ENCODE measurements around the gene SIM1. TPM values are rescaled to one million over a fixed set of nuclear protein-coding genes. Genes with fewer than 3 reads are reported as not detected.

Gene SIM1
- total and polyA plus RNA-seq, 2 of the 8 experiments (the other 6 are each of a cell fraction or from before 2014, with no cell fraction given): 0.02 to 0.39 TPM

DNA sequence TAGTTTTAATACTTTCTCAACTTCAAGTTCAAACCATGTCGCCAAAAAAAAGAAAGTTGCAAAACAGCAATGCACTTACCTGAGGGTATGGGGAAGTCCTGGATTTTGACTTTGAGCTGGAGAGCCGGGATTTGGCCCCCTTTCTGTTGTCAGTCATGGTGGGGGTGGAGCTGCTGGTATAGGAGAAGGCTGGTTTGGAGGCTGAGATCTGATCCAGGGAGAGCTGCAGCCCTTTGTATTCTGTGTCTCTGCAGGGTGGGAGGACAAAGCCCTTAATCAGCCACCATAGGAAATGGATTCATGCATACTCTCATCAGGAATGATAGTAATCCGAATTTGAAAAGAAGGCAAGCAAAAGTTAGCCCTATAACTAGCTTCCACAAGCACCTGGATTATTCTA is 44.0 kb downstream of the SIM1 start:
- Histone ChIP-seq H2AFZ (ENCODE audit: low read length) (no peak overlapping the region), H2BK120ac (replicated peaks; ENCODE audit: low read depth, low read length) (no peak overlapping the region), H4K5ac (ENCODE audit: insufficient read length, low read depth, low read length) (no peak overlapping the region), H3K23me2 (ENCODE audit: low read depth, low read length) (no peaks in the 10 kb centered on the region), H3K14ac (ENCODE audit: insufficient read length) (no peak overlapping the region), H4K8ac (ENCODE audit: extremely low read depth, insufficient read depth, low read length) (no peak overlapping the region), H3K4me3 (ENCODE audit: extremely low read depth in 1 of 4, insufficient read depth in 2 of 4, low read depth in 3 of 4, low read length in 4 of 4) (no peak overlapping the region; a peak in 1 of 8 replicates), H2AK5ac (ENCODE audit: low read depth, low read length) (no peak overlapping the region), H3K9me3 (ENCODE audit: insufficient read depth in 2 of 2, low read depth in 1 of 2, low read length in 1 of 2) (no peaks in the 10 kb centered on the region), H4K91ac (replicated peaks; ENCODE audit: insufficient read length, low read length) (no peak overlapping the region), H2BK15ac (ENCODE audit: low read length) (no peak overlapping the region), H4K20me1 (replicated peaks in 1 of 2; ENCODE audit: control insufficient read depth in 1 of 2, insufficient read depth in 2 of 2, low read length in 2 of 2) (no peaks in the 10 kb centered on the region), H2BK20ac (ENCODE audit: low read length) (no peak overlapping the region), H2BK5ac (ENCODE audit: low read depth, low read length) (no peak overlapping the region), H2BK12ac (ENCODE audit: low read depth, low read length) (no peak overlapping the region), H3K4me2 (ENCODE audit: insufficient read depth in 1 of 2, low read depth in 2 of 2, low read length in 2 of 2) (peak overlapping the region; percentile 33 to 39; a peak in 3 of 4 replicates), H3K23ac (ENCODE audit: insufficient read length) (no peak overlapping the region), H3K79me2 (ENCODE audit: control insufficient read depth in 1 of 2, insufficient read depth in 2 of 2, low read length in 2 of 2) (no peaks in the 10 kb centered on the region), H3K27me3 (replicated peaks in 1 of 4; ENCODE audit: control insufficient read depth in 3 of 4, extremely low read depth in 1 of 4, insufficient read depth in 3 of 4, low read length in 3 of 4) (no peaks in the 10 kb centered on the region), H3K4me1 (replicated peaks in 1 of 4; ENCODE audit: control insufficient read depth in 3 of 4, insufficient read depth in 4 of 4, low read length in 3 of 4) (peaks cover 0 to 7% (median 3%) of the 10 kb centered on the region in 4 experiments; a peak in 1 of 7 replicates), H3K18ac (ENCODE audit: extremely low read depth, low read length) (no peak overlapping the region), H3K27ac (ENCODE audit: low read depth, low read length) (no peak overlapping the region), H3K36me3 (ENCODE audit: control insufficient read depth in 2 of 4, insufficient read depth in 4 of 4, low read length in 3 of 4) (no peaks in the 10 kb centered on the region), H3K56ac (replicated peaks; ENCODE audit: insufficient read length, low read depth, low read length) (no peak overlapping the region), H3K4ac (replicated peaks; ENCODE audit: insufficient read length, low read depth, low read length) (no peak overlapping the region), H3K9ac (replicated peaks in 1 of 4; ENCODE audit: extremely low read depth in 1 of 4, low read depth in 3 of 4, low read length in 3 of 4) (no peak overlapping the region), H3K79me1 (ENCODE audit: low read depth, low read length) (no peaks in the 10 kb centered on the region; the same call in 1 of the 2 replicates)
- 23% methylated on average over 3 of the region's 3 CpGs; no CpG with 5 or more reads in 1 of the 2 experiments for WGBS, 2 experiments (ENCODE audit: extremely low coverage in 1 of 2, insufficient coverage in 1 of 2, insufficient read length in 1 of 2, insufficient replicate concordance in 2 of 2, low coverage in 1 of 2, low lambda C conversion rate in 2 of 2, missing lambda C conversion rate in 1 of 2)
- CTCF ChIA-PET (ENCODE audit: partially characterized antibody): interaction anchor here (0.7 to 1.8 kb wide), 6 partner anchors 10 to 343 kb away, joined by 3 to 9 read pairs (median 4); partner anchors contain the start of gene SIM1
- FAIRE-seq (peak; percentile 42), DNase-seq (ENCODE audit: low read depth in 1 of 2, low spot score in 2 of 2) (peak in 1 of 2 experiments; percentile 25)
- TF ChIP-seq RNF2 (IDR thresholded peaks at IDR 0.05; ENCODE audit: borderline replicate concordance, low read depth, low read length, missing control alignments, poor library complexity, severe bottlenecking): no peak
- POLR2A ChIA-PET (ENCODE audit: partially characterized antibody): interaction anchor here (0.7 kb wide), 2 partner anchors 12 to 70 kb away, joined by 3 read pairs; no protein-coding TSS in a partner anchor
